Measurements from ENCODE around the gene ZNF354C.

DNA sequence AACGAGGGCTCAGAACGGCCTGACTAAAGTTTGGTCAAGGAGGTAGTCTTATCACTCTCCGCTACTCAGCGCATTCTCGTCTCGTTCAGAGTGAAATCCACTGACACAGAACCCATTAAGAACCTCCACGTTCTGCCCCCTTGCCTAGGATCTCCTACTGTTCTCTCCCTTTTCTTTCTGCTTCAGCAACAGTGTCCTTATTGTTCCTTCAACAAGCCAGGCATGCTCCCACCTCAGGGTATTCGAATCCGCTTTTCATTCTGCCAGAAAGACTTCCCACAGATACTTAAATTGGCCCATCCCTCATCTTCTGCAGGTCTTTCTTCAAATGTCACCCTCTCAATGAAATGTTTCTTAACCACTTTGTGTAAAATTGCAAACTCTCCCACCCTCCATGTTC is 4.3 kb upstream of the ZNF354C start:
- TF ChIP-seq, protein P1, sequence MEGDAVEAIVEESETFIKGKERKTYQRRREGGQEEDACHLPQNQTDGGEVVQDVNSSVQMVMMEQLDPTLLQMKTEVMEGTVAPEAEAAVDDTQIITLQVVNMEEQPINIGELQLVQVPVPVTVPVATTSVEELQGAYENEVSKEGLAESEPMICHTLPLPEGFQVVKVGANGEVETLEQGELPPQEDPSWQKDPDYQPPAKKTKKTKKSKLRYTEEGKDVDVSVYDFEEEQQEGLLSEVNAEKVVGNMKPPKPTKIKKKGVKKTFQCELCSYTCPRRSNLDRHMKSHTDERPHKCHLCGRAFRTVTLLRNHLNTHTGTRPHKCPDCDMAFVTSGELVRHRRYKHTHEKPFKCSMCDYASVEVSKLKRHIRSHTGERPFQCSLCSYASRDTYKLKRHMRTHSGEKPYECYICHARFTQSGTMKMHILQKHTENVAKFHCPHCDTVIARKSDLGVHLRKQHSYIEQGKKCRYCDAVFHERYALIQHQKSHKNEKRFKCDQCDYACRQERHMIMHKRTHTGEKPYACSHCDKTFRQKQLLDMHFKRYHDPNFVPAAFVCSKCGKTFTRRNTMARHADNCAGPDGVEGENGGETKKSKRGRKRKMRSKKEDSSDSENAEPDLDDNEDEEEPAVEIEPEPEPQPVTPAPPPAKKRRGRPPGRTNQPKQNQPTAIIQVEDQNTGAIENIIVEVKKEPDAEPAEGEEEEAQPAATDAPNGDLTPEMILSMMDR (conservative IDR thresholded peaks at IDR 0.05; ENCODE audit: low read depth, low read length), result no peak
- TF ChIP-seq POLR2A (IDR thresholded peaks at IDR 0.05; ENCODE audit: low read depth, low read length), result no peak
- no peak for TF ChIP-seq RAD21 (IDR thresholded peaks at IDR 0.05; ENCODE audit: low read length)
- TF ChIP-seq CEBPB (IDR thresholded peaks at IDR 0.05; ENCODE audit: low read depth, low read length), result no peak
